GM12878 (cell line): Measurements from ENCODE around the gene MTF2. TPM values are rescaled to one million over a fixed set of nuclear protein-coding genes. Genes with fewer than 3 reads are reported as not detected.
A peak's percentile ranks its signal among the peaks of the same experiment; 100 is the strongest.

Experiments
- ATAC-seq: fragments of 200-7000 bp; cut with Tn5 transposase; 3 replicates; pipeline ENCODE4 v1.9.1; 2020; ENCODE audit warnings: mild to moderate bottlenecking, moderate library complexity
- BruUV-seq: library from RNA; stranded (reverse); fragments of 400-500 nt; replicated peaks from 2 replicates; lab custom pipeline; 2021; lab: Mats Ljungman, UMichigan
- CTCF ChIA-PET: fragments of 300-600 bp; sonication (Branson Sonifier 250); formaldehyde crosslinking; extraction: SDS; loops from one replicate; lab custom pipeline; 2021; ENCODE audit warnings: inconsistent platforms; lab: Yijun Ruan, JAX
- POLR2A ChIA-PET: fragments of 350-600 bp; formaldehyde crosslinking; extraction: SDS; loops from one replicate; lab custom pipeline; 2021; ENCODE audit warnings: inconsistent platforms; lab: Charles Lee
- RAD21 ChIA-PET: fragments of 300-600 bp; sonication (Branson Sonifier 250); formaldehyde crosslinking; loops from one replicate; lab custom pipeline; 2023; ENCODE audit warnings: antibody characterized with exemption; ENCODE audit not compliant: unreplicated experiment; lab: Charles Lee
- SMC1A ChIA-PET: fragments of 300-600 bp; sonication (Branson Sonifier 250); formaldehyde crosslinking; loops from one replicate; lab custom pipeline; 2023; ENCODE audit not compliant: unreplicated experiment, uncharacterized antibody; lab: Charles Lee
- DNase-seq: peaks from one replicate; pipeline ENCODE4 v3.0.0-alpha.2; 2011; ENCODE audit warnings: low read depth, low spot score
- FAIRE-seq: peaks from 3 replicates; lab custom pipeline; 2011; peaks lifted over from hg19 to GRCh38; lab: Jason Lieb, UNC
- H2AFZ ChIP-seq: 2 replicates; pipeline ENCODE4 v1.6.0; 2011; ENCODE audit warnings: low read depth, low read length, control low read depth; ENCODE audit not compliant: control insufficient read depth
- H3K27ac ChIP-seq: 2 replicates; pipeline ENCODE4 v1.5.1; 2011; ENCODE audit warnings: control low read depth; ENCODE audit not compliant: control insufficient read depth, insufficient read depth
- H3K27me3 ChIP-seq, 2 experiments: replicated peaks in 1 of 2; 2 replicates each; pipeline versions ENCODE4 v1.6.0 to v1.6.1; 2011; ENCODE audit warnings: low read length in 1 of 2; ENCODE audit not compliant: control insufficient read depth in 2 of 2, insufficient read depth in 2 of 2
- H3K36me3 ChIP-seq, 2 experiments: 2 replicates each; pipeline ENCODE4 v1.5.1; 2011; ENCODE audit warnings: low read length in 1 of 2; ENCODE audit not compliant: control insufficient read depth in 2 of 2, insufficient read depth in 2 of 2
- H3K4me1 ChIP-seq: 2 replicates; pipeline ENCODE4 v1.6.1; 2011; ENCODE audit warnings: mild to moderate bottlenecking, low read length, moderate library complexity, mixed read lengths; ENCODE audit not compliant: control insufficient read depth, insufficient read depth
- H3K4me2 ChIP-seq: 2 replicates; pipeline ENCODE4 v1.6.0; 2011; ENCODE audit warnings: control low read depth; ENCODE audit not compliant: control insufficient read depth, insufficient read depth
- H3K4me3 ChIP-seq: fragments of 200-600 bp; sonication (generic); 2 replicates; pipeline ENCODE4 v1.5.1; 2016
- H3K79me2 ChIP-seq: 2 replicates; pipeline ENCODE4 v1.6.0; 2011; ENCODE audit warnings: low read length; ENCODE audit not compliant: control insufficient read depth, insufficient read depth
- H3K9ac ChIP-seq: 2 replicates; pipeline ENCODE4 v1.8.0; 2011; ENCODE audit warnings: low read length, control low read depth, mixed read lengths; ENCODE audit not compliant: control insufficient read depth, insufficient read depth
- H3K9me3 ChIP-seq: replicated peaks from 3 replicates; pipeline ENCODE4 v1.5.1; 2011; ENCODE audit warnings: mild to moderate bottlenecking, low read length; ENCODE audit not compliant: control insufficient read depth, insufficient read depth
- H4K20me1 ChIP-seq: 2 replicates; pipeline ENCODE4 v1.6.0; 2011; ENCODE audit not compliant: control insufficient read depth, insufficient read depth
- ASH2L ChIP-seq: fragments of 300-600, 200-600 bp; sonication (generic); IDR thresholded peaks from 2 replicates; pipeline ENCODE4 v1.6.1; 2017; ENCODE audit warnings: low read depth, mild to moderate bottlenecking, borderline replicate concordance
- ATF2 ChIP-seq: IDR thresholded peaks from 2 replicates; pipeline ENCODE4 v1.6.1; 2012; ENCODE audit warnings: low read length, inconsistent platforms
- BCLAF1 ChIP-seq: fragments of 450-650 bp; IDR thresholded peaks from 2 replicates; pipeline ENCODE4 v1.6.1; 2017; ENCODE audit warnings: antibody characterized with exemption, mild to moderate bottlenecking, moderate library complexity
- BHLHE40 ChIP-seq, 2 experiments: fragments of 450-650 bp in 1 of 2; IDR thresholded peaks; 2 replicates each; pipeline ENCODE4 v1.6.1; 2011 to 2017; ENCODE audit warnings: low read depth in 2 of 2, borderline replicate concordance in 1 of 2, improper control_type of control experiment in 1 of 2, low read length in 1 of 2, mild to moderate bottlenecking in 1 of 2
- CBX5 ChIP-seq: sonication (generic); IDR thresholded peaks from 2 replicates; pipeline ENCODE4 v1.6.1; 2016; ENCODE audit warnings: low read depth, moderate library complexity, mild to moderate bottlenecking, inconsistent platforms
- CREM ChIP-seq: IDR thresholded peaks from 2 replicates; pipeline ENCODE4 v1.6.1; 2014; ENCODE audit warnings: antibody characterized with exemption, low read depth
- E2F4 ChIP-seq: IDR thresholded peaks from 2 replicates; pipeline ENCODE4 v1.6.1; 2012; ENCODE audit warnings: low read depth, low read length, improper control_type of control experiment
- FOXK2 ChIP-seq: fragments of 450-650 bp; IDR thresholded peaks from 2 replicates; pipeline ENCODE4 v1.6.1; 2017; ENCODE audit warnings: mild to moderate bottlenecking, moderate library complexity
- IKZF2 ChIP-seq, 2 experiments: fragments of 450-650 bp; IDR thresholded peaks; 2 replicates each; pipeline ENCODE4 v1.6.1; 2017; ENCODE audit warnings: mild to moderate bottlenecking in 2 of 2, moderate library complexity in 2 of 2
- MAX ChIP-seq: IDR thresholded peaks from 2 replicates; pipeline ENCODE4 v1.6.1; 2012; ENCODE audit warnings: low read depth, low read length, improper control_type of control experiment
- MEF2A ChIP-seq: IDR thresholded peaks from 2 replicates; pipeline ENCODE4 v1.6.1; 2011; ENCODE audit warnings: low read depth, mild to moderate bottlenecking, low read length, moderate library complexity; ENCODE audit not compliant: insufficient read depth
- NFXL1 ChIP-seq: fragments of 450-650 bp; IDR thresholded peaks from 2 replicates; pipeline ENCODE4 v1.6.1; 2017; ENCODE audit warnings: antibody characterized with exemption, mild to moderate bottlenecking, borderline replicate concordance
- POLR2A ChIP-seq: IDR thresholded peaks from 2 replicates; pipeline ENCODE4 v1.6.1; 2011; ENCODE audit warnings: low read depth, mild to moderate bottlenecking, low read length
- SMAD1 ChIP-seq: fragments of 450-650 bp; IDR thresholded peaks from 2 replicates; pipeline ENCODE4 v1.6.1; 2018; ENCODE audit warnings: mild to moderate bottlenecking, low read depth; ENCODE audit not compliant: partially characterized antibody
- SMC3 ChIP-seq: IDR thresholded peaks from 2 replicates; pipeline ENCODE4 v1.6.1; 2011; ENCODE audit warnings: low read length, improper control_type of control experiment, borderline replicate concordance
- SPI1 ChIP-seq: IDR thresholded peaks from 2 replicates; pipeline ENCODE4 v1.6.1; 2011; ENCODE audit warnings: low read depth, mild to moderate bottlenecking, low read length, moderate library complexity, borderline replicate concordance; ENCODE audit not compliant: insufficient read depth
- TCF7 ChIP-seq: IDR thresholded peaks from 2 replicates; pipeline ENCODE4 v1.6.1; 2014; ENCODE audit warnings: antibody characterized with exemption, borderline replicate concordance
- WRNIP1 ChIP-seq: IDR thresholded peaks from 2 replicates; pipeline ENCODE4 v1.6.1; 2011; ENCODE audit warnings: low read depth, low read length, improper control_type of control experiment, borderline replicate concordance
- ZNF217 ChIP-seq: fragments of 450-650 bp; IDR thresholded peaks from 2 replicates; pipeline ENCODE4 v1.6.1; 2017; ENCODE audit warnings: antibody characterized with exemption, mild to moderate bottlenecking
- ZNF622 ChIP-seq: fragments of 450-650 bp; IDR thresholded peaks from 2 replicates; pipeline ENCODE4 v1.6.1; 2017; ENCODE audit warnings: mild to moderate bottlenecking, inconsistent platforms
- WGBS: methylation state at CpG from one replicate; pipeline ENCODE4 v1.1.6; 2016; ENCODE audit warnings: low lambda C conversion rate; ENCODE audit not compliant: insufficient replicate concordance, insufficient coverage; ENCODE audit errors: missing lambda C conversion rate; 5-methylcytosine and 5-hydroxymethylcytosine counted together
- in situ Hi-C: fragments of 300-500 bp; cut with MboI; formaldehyde crosslinking; loops from 9 replicates; pipeline ENCODE4 v1.14.3; 2018; ENCODE audit warnings: mixed read lengths
- intact Hi-C: fragments of 100-400 bp; cut with micrococcal nuclease; formaldehyde crosslinking; loops from one replicate; pipeline ENCODE4 v1.14.2; 2022; ENCODE audit not compliant: unreplicated experiment
- polyA plus RNA-seq, 11 experiments: library from polyadenylated mRNA; depleted of rRNA in 4 of 11; unstranded in 6 of 11; stranded (reverse) in 5 of 11; fragments of >200 nt; fragmentation: Nextera tagmentation in 4 of 11; fragmentation: Illumina TruSeq in 1 of 11; extraction: Ambion mirVana in 4 of 11; extraction: Trizol in 1 of 11; gene quantifications; 1 replicate in 1 of 11; 2 replicates in 10 of 11; pipeline versions ENCODE4 v1.2.1 to v1.2.3, GENCODE V29; 2011 to 2016; ENCODE audit warnings: inconsistent platforms in 2 of 11, missing spikeins in 2 of 11, low read depth in 1 of 11
- total RNA-seq, 4 experiments: library from RNA; depleted of rRNA in 3 of 4; stranded (reverse); fragments of >200 nt in 3 of 4; fragmentation: Illumina TruSeq in 1 of 4; extraction: Trizol in 1 of 4; gene quantifications; 2 replicates each; pipeline versions ENCODE4 v1.2.1 to v1.2.3, GENCODE V29; 2013 to 2021

MTF2 gene
- total and polyA plus RNA-seq, 10 of the 15 experiments (the other 5 are each of a cell fraction or from before 2014, with no cell fraction given): 22.6 to 74.9 (median 42.8) TPM

GRCh38 chr1:93033785-93034184 lies 45.3 kb upstream of the MTF2 start:
- DNase-seq (peak; percentile 48), FAIRE-seq (peak; percentile 96), ATAC-seq (peak; percentile 97)
- H3K79me2 ChIP-seq: no peaks in the 10 kb centered on the region
- ChIA-PET SMC1A (interaction anchor here (0.7 to 3.3 kb wide), 14 partner anchors 9 to 174 kb away, joined by 3 to 21 read pairs (median 4); no protein-coding TSS in a partner anchor), RAD21 (interaction anchor here (0.6 to 2.2 kb wide), 11 partner anchors 9 to 83 kb away, joined by 3 to 9 read pairs (median 5); partner anchors contain the start of gene MTF2), POLR2A (interaction anchor here (0.6 to 1.8 kb wide), 4 partner anchors 9 to 167 kb away, joined by 3 to 5 read pairs (median 4); no protein-coding TSS in a partner anchor), CTCF (interaction anchor here (1.0 to 22.9 kb wide), 10 partner anchors 9 to 202 kb away, joined by 3 to 445 read pairs (median 5); no protein-coding TSS in a partner anchor)
- in situ Hi-C loops: no loop called here
- no peaks in the 10 kb centered on the region for H4K20me1 ChIP-seq
- H3K9me3 ChIP-seq: no peaks in the 10 kb centered on the region
- H3K27me3 ChIP-seq: no peaks in the 10 kb centered on the region
- H3K36me3 ChIP-seq: no peaks in the 10 kb centered on the region
- 50% methylated on average over 3 of the region's 3 CpGs for WGBS
- H3K4me1 ChIP-seq: peaks cover 25% of the 10 kb centered on the region
- BruUV-seq: no TSS peak
- peak overlapping the region; percentile 41; the same call in 1 of the 2 replicates for H3K4me3 ChIP-seq
- intact Hi-C loops: loop anchor here (1.0 kb wide), 1 partner anchor 46 kb away; the partner anchor contains the start of gene MTF2
- H3K27ac ChIP-seq: peak overlapping the region; percentile 59
- peak overlapping the region; percentile 38 for H2AFZ ChIP-seq
- peak overlapping the region; percentile 88 for H3K4me2 ChIP-seq
- H3K9ac ChIP-seq: no peak overlapping the region
- no peak for TF ChIP-seq CREM
- peak; percentile 37; the same call in 1 of the 2 replicates for TF ChIP-seq MAX
- no peak for TF ChIP-seq E2F4
- TF ChIP-seq TCF7: no peak
- TF ChIP-seq ZNF217: no peak
- 0 out of 2 replicates have a peak, but pooled peaks have one; percentile 16 for TF ChIP-seq ATF2
- no peak for TF ChIP-seq POLR2A
- TF ChIP-seq MEF2A: no peak
- no peak for TF ChIP-seq NFXL1
- no peak for TF ChIP-seq FOXK2
- no peak for TF ChIP-seq ZNF622
- TF ChIP-seq CBX5: no peak
- no peak for TF ChIP-seq WRNIP1
- peak; percentile 21 to 49; a peak in 2 of 4 replicates for TF ChIP-seq IKZF2 (IDR thresholded peaks at IDR 0.05)
- peak; percentile 91 to 93 for TF ChIP-seq BHLHE40 (IDR thresholded peaks at IDR 0.05; ENCODE audit: borderline replicate concordance in 1 of 2, low read depth in 2 of 2, low read length in 1 of 2)
- peak; percentile 75 for TF ChIP-seq SPI1
- no peak for TF ChIP-seq SMAD1
- TF ChIP-seq BCLAF1: no peak
- no peak for TF ChIP-seq ASH2L
- no peak for TF ChIP-seq SMC3
